K562 (cell line): ENCODE data around the gene SEC14L2.

ENCODE experiments used
- CREM ChIP-seq: IDR thresholded peaks from 2 replicates; pipeline ENCODE4 v1.6.1; 2014; ENCODE audit warnings: antibody characterized with exemption, low read depth
- ILK ChIP-seq: fragments of 450-650 bp; IDR thresholded peaks from 2 replicates; pipeline ENCODE4 v1.6.1; 2016; ENCODE audit warnings: missing genetic modification characterization, low read depth, mild to moderate bottlenecking, missing compliant biosample characterization, moderate library complexity, borderline replicate concordance
- MAZ ChIP-seq, 2 experiments: fragments of 450-650 bp in 1 of 2; sonication (generic) in 1 of 2; formaldehyde crosslinking; IDR thresholded peaks in 1 of 2; conservative IDR thresholded peaks in 1 of 2; 2 replicates each; pipeline versions ENCODE4 v1.4.0 to v1.5.0; 2020; ENCODE audit warnings: mild to moderate bottlenecking in 1 of 2, missing genetic modification reagents in 1 of 2
- SP2 ChIP-seq: IDR thresholded peaks from 2 replicates; pipeline ENCODE4 v1.6.1; 2011; ENCODE audit warnings: mild to moderate bottlenecking, low read depth, low read length, moderate library complexity; ENCODE audit not compliant: poor library complexity, severe bottlenecking; ENCODE audit errors: extremely low read depth
- ZNF217 ChIP-seq: sonication (generic); formaldehyde crosslinking; IDR thresholded peaks from 2 replicates; pipeline ENCODE4 v1.8.0; 2022; ENCODE audit warnings: mild to moderate bottlenecking, missing genetic modification reagents

DNA sequence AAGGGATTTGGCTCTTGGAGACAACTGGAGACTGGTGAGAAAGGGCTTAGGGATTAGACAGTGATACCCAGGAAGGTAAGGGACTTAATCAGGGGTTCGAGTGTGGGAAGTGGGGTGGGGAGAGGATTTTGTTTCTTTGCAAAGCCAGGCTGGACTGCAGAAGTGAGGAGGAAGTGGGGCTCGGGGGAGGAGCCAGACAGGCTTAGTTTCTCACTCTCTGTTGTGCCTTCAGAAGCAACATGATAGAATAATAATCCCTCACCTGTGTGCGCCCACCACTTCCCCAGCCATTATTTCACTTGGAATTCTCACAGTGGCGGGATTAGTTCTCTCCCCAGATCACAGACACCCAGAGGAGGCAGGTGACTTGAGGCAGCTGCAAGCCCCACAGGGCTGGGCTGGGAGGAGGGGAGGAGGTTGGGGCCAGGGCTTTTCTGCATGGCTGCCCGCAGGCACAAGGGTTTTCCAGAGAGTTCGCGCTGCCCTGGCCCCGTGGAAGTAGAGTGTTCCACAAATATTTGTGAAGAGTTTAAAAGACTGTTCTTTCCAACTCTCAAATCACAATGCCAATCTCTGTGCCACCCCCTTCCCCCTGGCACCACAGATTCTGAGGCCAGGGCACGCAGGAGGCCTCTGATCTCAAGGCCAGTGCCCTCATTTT is 4.0 kb upstream of the SEC14L2 start:
- TF ChIP-seq CREM (no peak), ILK (tag) (no peak), SP2 (no peak), ZNF217 (CRISPR knock-in tag) (no peak), MAZ (CRISPR knock-in tag; conservative IDR thresholded peaks at IDR 0.05 in 1 of 2, IDR thresholded peaks at IDR 0.05 in 1 of 2) (no peak)
